ENCODE data around the gene JMJD4.

GRCh38 chr1:227753999-227754711 is 19.1 kb upstream of the JMJD4 start:
- TF ChIP-seq CTCF (IDR thresholded peaks at IDR 0.05) (no peak), POLR2AphosphoS5 (IDR thresholded peaks at IDR 0.05) (no peak)
